NB4 (cell line): ENCODE data around the gene MAGI2.

ENCODE experiments used
- DNase-seq: peaks from one replicate; pipeline ENCODE4 v3.0.0; 2010; ENCODE audit warnings: low read depth
- H3K4me3 ChIP-seq: one replicate; pipeline ENCODE4 v1.5.1; 2011; ENCODE audit warnings: mild to moderate bottlenecking, low read depth, low read length, moderate library complexity
- CTCF ChIP-seq: IDR thresholded peaks from one replicate; pipeline ENCODE4 v1.5.1; 2012; ENCODE audit warnings: low read depth, low read length
- MAX ChIP-seq: IDR thresholded peaks from 2 replicates; pipeline ENCODE4 v1.6.1; 2011; ENCODE audit warnings: low read depth, low read length
- MYC ChIP-seq: IDR thresholded peaks from 2 replicates; pipeline ENCODE4 v1.6.1; 2011; ENCODE audit warnings: low read depth, low read length
- POLR2A ChIP-seq: IDR thresholded peaks from 2 replicates; pipeline ENCODE4 v1.6.1; 2011; ENCODE audit warnings: mild to moderate bottlenecking; ENCODE audit not compliant: insufficient read length; ENCODE audit errors: extremely low read depth

The MAGI2 gene

GRCh38 chr7:78792006-78792405 is 661.5 kb downstream of the MAGI2 start:
- TF ChIP-seq MYC (no peak), POLR2A (no peak), MAX (no peak), CTCF (no peak)
- H3K4me3 ChIP-seq = no peak overlapping the region
- no peak for DNase-seq

GRCh38 chr7:78788464-78788863 is 665.0 kb downstream of the MAGI2 start:
- DNase-seq = no peak
- H3K4me3 ChIP-seq = no peak overlapping the region
- TF ChIP-seq MAX (no peak), POLR2A (no peak), MYC (no peak), CTCF (no peak)

- TF ChIP-seq MYC (no peak), POLR2A (no peak), MAX (no peak), CTCF (no peak)
- no peak overlapping the region for H3K4me3 ChIP-seq
- DNase-seq = no peak
Observed at GRCh38 chr7:78787854-78788253, 665.6 kb downstream of the MAGI2 start.

GRCh38 chr7:78786055-78786454 is 667.4 kb downstream of the MAGI2 start:
- H3K4me3 ChIP-seq = no peak overlapping the region
- TF ChIP-seq MYC (no peak), POLR2A (no peak), MAX (no peak), CTCF (no peak)
- no peak for DNase-seq

GRCh38 chr7:78783179-78783962 is 670.1 kb downstream of the MAGI2 start:
- no peak overlapping the region for H3K4me3 ChIP-seq
- TF ChIP-seq MYC (no peak), CTCF (no peak), MAX (no peak), POLR2A (no peak)
- DNase-seq = no peak

GRCh38 chr7:78780560-78780959 is 672.9 kb downstream of the MAGI2 start:
- TF ChIP-seq MYC (no peak), CTCF (no peak), POLR2A (no peak)

More at GRCh38 chr7:78780560-78780959, 672.9 kb downstream of the MAGI2 start:
- no peak for DNase-seq
- H3K4me3 ChIP-seq = no peak overlapping the region
